Measurements from ENCODE around the gene ACBD6. TPM values are rescaled to one million over a fixed set of nuclear protein-coding genes. Genes with fewer than 3 reads are reported as not detected.

ACBD6 gene
- total RNA-seq, 1 experiment from 2014 or later, result 74.7 TPM

GRCh38 chr1:180387413-180387812, 115.0 kb downstream of the ACBD6 start:
- DNase-seq, result no peak
- Histone ChIP-seq H3K4me1 (no peaks in the 10 kb centered on the region), H3K4me3 (ENCODE audit: low read depth, low read length) (no peak overlapping the region), H3K27me3 (replicated peaks; ENCODE audit: control insufficient read depth, insufficient read depth, low read length) (no peaks in the 10 kb centered on the region), H3K36me3 (ENCODE audit: control insufficient read depth, insufficient read depth, low read length) (no peaks in the 10 kb centered on the region), H3K9me3 (peaks cover 19% of the 10 kb centered on the region)
- no peak overlapping the region for H3K27ac Mint-ChIP-seq (ENCODE audit: unreplicated experiment)
- no TSS peak for BruUV-seq (replicated peaks)
- CTCF ChIA-PET, result no interaction called here
- H3K4me1 Mint-ChIP-seq (ENCODE audit: low read depth, unreplicated experiment), result no peaks in the 10 kb centered on the region
- H3K27me3 Mint-ChIP-seq (ENCODE audit: insufficient read depth, unreplicated experiment), result no peaks in the 10 kb centered on the region
- POLR2A ChIA-PET, result no interaction called here
- intact Hi-C loops (cut with micrococcal nuclease; ENCODE audit: unreplicated experiment), result no loop called here
- peaks cover 30% of the 10 kb centered on the region for H3K9me3 Mint-ChIP-seq (ENCODE audit: unreplicated experiment)
- H3K36me3 Mint-ChIP-seq (ENCODE audit: insufficient read depth, unreplicated experiment), result peaks cover 18% of the 10 kb centered on the region
- TF ChIP-seq, protein P1, sequence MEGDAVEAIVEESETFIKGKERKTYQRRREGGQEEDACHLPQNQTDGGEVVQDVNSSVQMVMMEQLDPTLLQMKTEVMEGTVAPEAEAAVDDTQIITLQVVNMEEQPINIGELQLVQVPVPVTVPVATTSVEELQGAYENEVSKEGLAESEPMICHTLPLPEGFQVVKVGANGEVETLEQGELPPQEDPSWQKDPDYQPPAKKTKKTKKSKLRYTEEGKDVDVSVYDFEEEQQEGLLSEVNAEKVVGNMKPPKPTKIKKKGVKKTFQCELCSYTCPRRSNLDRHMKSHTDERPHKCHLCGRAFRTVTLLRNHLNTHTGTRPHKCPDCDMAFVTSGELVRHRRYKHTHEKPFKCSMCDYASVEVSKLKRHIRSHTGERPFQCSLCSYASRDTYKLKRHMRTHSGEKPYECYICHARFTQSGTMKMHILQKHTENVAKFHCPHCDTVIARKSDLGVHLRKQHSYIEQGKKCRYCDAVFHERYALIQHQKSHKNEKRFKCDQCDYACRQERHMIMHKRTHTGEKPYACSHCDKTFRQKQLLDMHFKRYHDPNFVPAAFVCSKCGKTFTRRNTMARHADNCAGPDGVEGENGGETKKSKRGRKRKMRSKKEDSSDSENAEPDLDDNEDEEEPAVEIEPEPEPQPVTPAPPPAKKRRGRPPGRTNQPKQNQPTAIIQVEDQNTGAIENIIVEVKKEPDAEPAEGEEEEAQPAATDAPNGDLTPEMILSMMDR (IDR thresholded peaks at IDR 0.05; ENCODE audit: insufficient read depth in 1 of 2, low read depth in 1 of 2, low read length in 1 of 2, severe bottlenecking in 1 of 2, unreplicated experiment in 1 of 2), result no peak
- H3K4me3 Mint-ChIP-seq (ENCODE audit: unreplicated experiment), result no peak overlapping the region

GRCh38 chr1:180386745-180387367, 115.5 kb downstream of the ACBD6 start:
- intact Hi-C loops (cut with micrococcal nuclease; ENCODE audit: unreplicated experiment), result no loop called here
- Mint-ChIP-seq H3K4me3 (ENCODE audit: unreplicated experiment) (no peak overlapping the region), H3K36me3 (ENCODE audit: insufficient read depth, unreplicated experiment) (peaks cover 18% of the 10 kb centered on the region), H3K27ac (ENCODE audit: unreplicated experiment) (no peak overlapping the region), H3K27me3 (ENCODE audit: insufficient read depth, unreplicated experiment) (no peaks in the 10 kb centered on the region), H3K4me1 (ENCODE audit: low read depth, unreplicated experiment) (no peaks in the 10 kb centered on the region), H3K9me3 (ENCODE audit: unreplicated experiment) (peaks cover 35% of the 10 kb centered on the region)
- no peaks in the 10 kb centered on the region for H3K4me1 ChIP-seq
- CTCF ChIA-PET, result no interaction called here
- H3K36me3 ChIP-seq (ENCODE audit: control insufficient read depth, insufficient read depth, low read length), result no peaks in the 10 kb centered on the region
- DNase-seq, result no peak
- POLR2A ChIA-PET, result no interaction called here
- H3K4me3 ChIP-seq (ENCODE audit: low read depth, low read length), result no peak overlapping the region
- no peaks in the 10 kb centered on the region for H3K27me3 ChIP-seq (replicated peaks; ENCODE audit: control insufficient read depth, insufficient read depth, low read length)
- TF ChIP-seq, protein P1 (IDR thresholded peaks at IDR 0.05; ENCODE audit: insufficient read depth in 1 of 2, low read depth in 1 of 2, low read length in 1 of 2, severe bottlenecking in 1 of 2, unreplicated experiment in 1 of 2), result no peak
- BruUV-seq (replicated peaks), result no TSS peak
- peaks cover 19% of the 10 kb centered on the region for H3K9me3 ChIP-seq

GRCh38 chr1:180385144-180385543, 117.2 kb downstream of the ACBD6 start:
- peaks cover 50% of the 10 kb centered on the region for H3K9me3 Mint-ChIP-seq (ENCODE audit: unreplicated experiment)
- no peaks in the 10 kb centered on the region for H3K27me3 ChIP-seq (replicated peaks; ENCODE audit: control insufficient read depth, insufficient read depth, low read length)
- no peaks in the 10 kb centered on the region for H3K4me1 ChIP-seq
- no TSS peak for BruUV-seq (replicated peaks)
- no peak for DNase-seq
- no peak overlapping the region for H3K27ac Mint-ChIP-seq (ENCODE audit: unreplicated experiment)
- intact Hi-C loops (cut with micrococcal nuclease; ENCODE audit: unreplicated experiment), result no loop called here
- no peaks in the 10 kb centered on the region; the same call in 1 of the 2 replicates for H3K36me3 ChIP-seq (ENCODE audit: control insufficient read depth, insufficient read depth, low read length)
- H3K27me3 Mint-ChIP-seq (ENCODE audit: insufficient read depth, unreplicated experiment), result no peaks in the 10 kb centered on the region
- no peak overlapping the region for H3K4me3 ChIP-seq (ENCODE audit: low read depth, low read length)
- no peaks in the 10 kb centered on the region for H3K4me1 Mint-ChIP-seq (ENCODE audit: low read depth, unreplicated experiment)
- peaks cover 31% of the 10 kb centered on the region for H3K9me3 ChIP-seq
- H3K4me3 Mint-ChIP-seq (ENCODE audit: unreplicated experiment), result no peak overlapping the region
- TF ChIP-seq, protein P1 (IDR thresholded peaks at IDR 0.05; ENCODE audit: insufficient read depth in 1 of 2, low read depth in 1 of 2, low read length in 1 of 2, severe bottlenecking in 1 of 2, unreplicated experiment in 1 of 2), result no peak
- H3K36me3 Mint-ChIP-seq (ENCODE audit: insufficient read depth, unreplicated experiment), result peaks cover 12% of the 10 kb centered on the region
- POLR2A ChIA-PET, result no interaction called here
- CTCF ChIA-PET, result no interaction called here

Data from Caco-2 (cell line).